Astrocyte of the cerebellum (primary cell): ENCODE measurements around the gene TNIK.

Experiments used
- DNase-seq: peaks from one replicate; pipeline ENCODE4 v3.0.0-alpha.2; 2011; ENCODE audit warnings: low read depth
- H3K4me3 ChIP-seq: 2 replicates; pipeline ENCODE4 v1.5.1; 2011; ENCODE audit warnings: mild to moderate bottlenecking, low read depth, low read length, moderate library complexity
- CTCF ChIP-seq: IDR thresholded peaks from 2 replicates; pipeline ENCODE4 v1.5.1; 2012; ENCODE audit warnings: low read length, low read depth, moderate library complexity, mild to moderate bottlenecking; ENCODE audit errors: missing control alignments
- in situ Hi-C: cut with HindIII; loops from 2 replicates; pipeline ENCODE4 v1.10.0; 2017; ENCODE audit warnings: low sequenced_read_pairs

The TNIK gene

GRCh38 chr3:171347301-171348039 lies 112.7 kb downstream of the TNIK start:
- H3K4me3 ChIP-seq = no peak overlapping the region
- TF ChIP-seq CTCF = no peak
- no peak for DNase-seq
- in situ Hi-C loops = no loop called here

GRCh38 chr3:171346582-171347300 lies 113.5 kb downstream of the TNIK start:
- no peak overlapping the region for H3K4me3 ChIP-seq
- in situ Hi-C loops = no loop called here
- no peak for TF ChIP-seq CTCF
- no peak for DNase-seq

- H3K4me3 ChIP-seq = no peak overlapping the region
- no peak for TF ChIP-seq CTCF
- in situ Hi-C loops = no loop called here
- no peak for DNase-seq
Measured at GRCh38 chr3:171346019-171346418, 114.2 kb downstream of the TNIK start.

GRCh38 chr3:171345107-171345843 lies 114.9 kb downstream of the TNIK start:
- H3K4me3 ChIP-seq = no peak overlapping the region
- no peak for DNase-seq
- TF ChIP-seq CTCF = no peak
- in situ Hi-C loops = no loop called here

GRCh38 chr3:171343693-171344092 lies 116.5 kb downstream of the TNIK start:
- H3K4me3 ChIP-seq = no peak overlapping the region
- no peak for TF ChIP-seq CTCF
- in situ Hi-C loops = no loop called here
- DNase-seq = no peak

GRCh38 chr3:171342783-171343420 lies 117.3 kb downstream of the TNIK start:
- no peak for DNase-seq
- no peak for TF ChIP-seq CTCF
- in situ Hi-C loops = no loop called here
- no peak overlapping the region for H3K4me3 ChIP-seq
